ENCODE results near the gene FHOD3. TPM values are rescaled to one million over a fixed set of nuclear protein-coding genes. Genes with fewer than 3 reads are reported as not detected.

Gene FHOD3
- total RNA-seq, 2 experiments from 2014 or later: not detected

- POLR2A ChIA-PET: no interaction called here
- ATAC-seq: no peak
- intact Hi-C loops (cut with micrococcal nuclease): no loop called here
- CTCF ChIA-PET: no interaction called here
- Mint-ChIP-seq H3K27ac (no peak overlapping the region), H3K9me3 (peaks cover 8% of the 10 kb centered on the region), H3K4me1 (ENCODE audit: low read depth) (no peaks in the 10 kb centered on the region), H3K27me3 (peaks cover 25% of the 10 kb centered on the region), H3K4me3 (no peak overlapping the region), H3K36me3 (ENCODE audit: low read depth) (peaks cover under 1% of the 10 kb centered on the region)
- DNase-seq: no peak
- TF ChIP-seq CTCF (IDR thresholded peaks at IDR 0.05): no peak
Observed at GRCh38 chr18:36323421-36323820, 25.9 kb downstream of the FHOD3 start.

- ChIA-PET POLR2A (no interaction called here), CTCF (no interaction called here)
- Mint-ChIP-seq H3K36me3 (ENCODE audit: low read depth) (no peaks in the 10 kb centered on the region), H3K4me3 (no peak overlapping the region), H3K9me3 (no peaks in the 10 kb centered on the region), H3K27ac (no peak overlapping the region), H3K4me1 (ENCODE audit: low read depth) (no peaks in the 10 kb centered on the region), H3K27me3 (peaks cover 31% of the 10 kb centered on the region)
- ATAC-seq: no peak
- DNase-seq: no peak
- intact Hi-C loops (cut with micrococcal nuclease): no loop called here
- TF ChIP-seq CTCF (IDR thresholded peaks at IDR 0.05): no peak
Observed at GRCh38 chr18:36325846-36326245, 28.3 kb downstream of the FHOD3 start.

- H3K27ac Mint-ChIP-seq: no peak overlapping the region
- POLR2A ChIA-PET: no interaction called here
- H3K4me1 Mint-ChIP-seq (ENCODE audit: low read depth): no peaks in the 10 kb centered on the region
- TF ChIP-seq CTCF (IDR thresholded peaks at IDR 0.05): no peak
- H3K27me3 Mint-ChIP-seq: peaks cover 28% of the 10 kb centered on the region
- no peaks in the 10 kb centered on the region for H3K36me3 Mint-ChIP-seq (ENCODE audit: low read depth)
- no peaks in the 10 kb centered on the region for H3K9me3 Mint-ChIP-seq
- intact Hi-C loops (cut with micrococcal nuclease): no loop called here
- ATAC-seq (no peak), DNase-seq (no peak)
- CTCF ChIA-PET: no interaction called here
- no peak overlapping the region for H3K4me3 Mint-ChIP-seq
Observed at GRCh38 chr18:36326771-36327170, 29.3 kb downstream of the FHOD3 start.

- H3K9me3 Mint-ChIP-seq: no peaks in the 10 kb centered on the region
- no peak for ATAC-seq
Observed at GRCh38 chr18:36327352-36328316, 30.1 kb downstream of the FHOD3 start.

More at GRCh38 chr18:36327352-36328316, 30.1 kb downstream of the FHOD3 start:
- Mint-ChIP-seq H3K27ac (no peak overlapping the region), H3K36me3 (ENCODE audit: low read depth) (no peaks in the 10 kb centered on the region), H3K27me3 (peaks cover 24% of the 10 kb centered on the region), H3K4me3 (no peak overlapping the region), H3K4me1 (ENCODE audit: low read depth) (no peaks in the 10 kb centered on the region)
- ChIA-PET CTCF (interaction anchor here (0.7 kb wide), 1 partner anchor 874 kb away, joined by 4 read pairs; no protein-coding TSS in a partner anchor), POLR2A (no interaction called here)
- no peak for DNase-seq
- TF ChIP-seq CTCF (IDR thresholded peaks at IDR 0.05): no peak
- intact Hi-C loops (cut with micrococcal nuclease): no loop called here
